Neuronal stem cell (in vitro differentiated cells): ENCODE measurements around the gene FAM25C.
A peak's percentile ranks its signal among the peaks of the same experiment; 100 is the strongest.
"Not testable (repeated sequence)": the region's sequence is repeated elsewhere in the genome, so short reads cannot be mapped to it uniquely, and the experiment has no call there.

Source experiments
- DNase-seq: peaks from one replicate; pipeline ENCODE4 v3.0.0-alpha.2; 2013; ENCODE audit warnings: low spot score
- H2AFZ ChIP-seq: one replicate; pipeline ENCODE4 v1.6.1; 2013; ENCODE audit warnings: mild to moderate bottlenecking, low read length, inconsistent platforms
- H2AK5ac ChIP-seq: 2 replicates; pipeline ENCODE4 v1.6.1; 2013; ENCODE audit warnings: low read depth, mild to moderate bottlenecking, inconsistent platforms, low read length, moderate library complexity, mixed read lengths
- H2BK120ac ChIP-seq: 2 replicates; pipeline ENCODE4 v1.6.1; 2013; ENCODE audit warnings: low read depth, mild to moderate bottlenecking, inconsistent platforms, low read length, moderate library complexity, mixed read lengths
- H2BK12ac ChIP-seq: one replicate; pipeline ENCODE4 v1.6.1; 2013; ENCODE audit warnings: low read length, inconsistent platforms
- H2BK15ac ChIP-seq: 2 replicates; pipeline ENCODE4 v1.6.1; 2013; ENCODE audit warnings: mild to moderate bottlenecking, low read length, inconsistent platforms, mixed read lengths
- H2BK5ac ChIP-seq: one replicate; pipeline ENCODE4 v1.6.1; 2013; ENCODE audit warnings: inconsistent platforms, mild to moderate bottlenecking, low read length, moderate library complexity
- H3K14ac ChIP-seq: one replicate; pipeline ENCODE4 v1.6.1; 2013; ENCODE audit warnings: low read length, inconsistent platforms
- H3K18ac ChIP-seq: 2 replicates; pipeline ENCODE4 v1.6.1; 2013; ENCODE audit warnings: low read length, inconsistent platforms
- H3K23ac ChIP-seq: 2 replicates; pipeline ENCODE4 v1.6.1; 2013; ENCODE audit warnings: low read depth, mild to moderate bottlenecking, mixed read lengths, low read length, inconsistent platforms; ENCODE audit not compliant: poor library complexity
- H3K27ac ChIP-seq: replicated peaks from 3 replicates; pipeline ENCODE4 v1.5.1; 2013; ENCODE audit warnings: low read length, inconsistent platforms
- H3K27me3 ChIP-seq, 3 experiments: 2 replicates each; pipeline ENCODE4 v1.6.1; 2013; ENCODE audit warnings: low read length in 3 of 3, mild to moderate bottlenecking in 2 of 3, inconsistent platforms in 1 of 3, low read depth in 1 of 3, mixed read lengths in 1 of 3, moderate library complexity in 1 of 3; ENCODE audit not compliant: control insufficient read depth in 3 of 3, insufficient read depth in 3 of 3
- H3K36me3 ChIP-seq, 2 donors: replicated peaks in 1 of 2; 2 replicates each; pipeline ENCODE4 v1.6.1; 2013; ENCODE audit warnings: low read length in 2 of 2; ENCODE audit not compliant: control insufficient read depth in 2 of 2, insufficient read depth in 2 of 2
- H3K4ac ChIP-seq: 2 replicates; pipeline ENCODE4 v1.6.1; 2013; ENCODE audit warnings: inconsistent platforms, mild to moderate bottlenecking, low read length, moderate library complexity
- H3K4me1 ChIP-seq, 2 donors: 1 replicate in 1 of 2; 2 replicates in 1 of 2; pipeline ENCODE4 v1.6.1; 2013; ENCODE audit warnings: low read length in 2 of 2, low read depth in 1 of 2; ENCODE audit not compliant: control insufficient read depth in 2 of 2, insufficient read depth in 1 of 2
- H3K4me2 ChIP-seq: one replicate; pipeline ENCODE4 v1.6.1; 2013; ENCODE audit warnings: mild to moderate bottlenecking, low read length, inconsistent platforms; ENCODE audit not compliant: insufficient read depth, poor library complexity, severe bottlenecking
- H3K4me3 ChIP-seq, 2 donors: 2 replicates each; pipeline ENCODE4 v1.5.1; 2013; ENCODE audit warnings: low read length in 2 of 2, mild to moderate bottlenecking in 2 of 2, inconsistent platforms in 1 of 2, moderate library complexity in 1 of 2
- H3K79me1 ChIP-seq: one replicate; pipeline ENCODE4 v1.6.1; 2013; ENCODE audit warnings: low read depth, mild to moderate bottlenecking, inconsistent platforms, low read length, moderate library complexity
- H3K9ac ChIP-seq: one replicate; pipeline ENCODE4 v1.6.1; 2013; ENCODE audit warnings: mild to moderate bottlenecking, low read depth, low read length, inconsistent platforms; ENCODE audit not compliant: poor library complexity
- H3K9me3 ChIP-seq, 2 donors: replicated peaks in 1 of 2; 2 replicates each; pipeline versions ENCODE3 to v1.6.1; 2013; ENCODE audit warnings: low read length in 2 of 2, mild to moderate bottlenecking in 2 of 2, inconsistent platforms in 1 of 2, low read depth in 1 of 2, mixed read lengths in 1 of 2, moderate library complexity in 1 of 2; ENCODE audit not compliant: control insufficient read depth in 2 of 2, insufficient read depth in 1 of 2
- H4K8ac ChIP-seq: one replicate; pipeline ENCODE4 v1.6.1; 2013; ENCODE audit warnings: low read depth, mild to moderate bottlenecking, inconsistent platforms, low read length, moderate library complexity
- H4K91ac ChIP-seq: one replicate; pipeline ENCODE4 v1.6.1; 2013; ENCODE audit warnings: low read length, low read depth, mild to moderate bottlenecking, inconsistent platforms; ENCODE audit not compliant: poor library complexity
- WGBS, 2 donors: extraction: QIAGEN DNeasy Blood & Tissue Kit; methylation state at CpG; one replicate each; pipeline ENCODE4 v1.1.7; 2013; ENCODE audit warnings: missing lambda C conversion rate in 2 of 2, mixed read lengths in 1 of 2; ENCODE audit not compliant: insufficient read length in 2 of 2, insufficient replicate concordance in 1 of 2; ENCODE audit errors: extremely low coverage in 2 of 2; 5-methylcytosine and 5-hydroxymethylcytosine counted together

The FAM25C gene

GRCh38 chr10:47989542-47989950 lies 10.0 kb downstream of the FAM25C start:
- H3K4ac ChIP-seq, H3K79me1 ChIP-seq, H3K9me3 ChIP-seq, H2AFZ ChIP-seq, H4K91ac ChIP-seq, H3K4me2 ChIP-seq, H2BK12ac ChIP-seq, H3K9ac ChIP-seq, DNase-seq, H3K36me3 ChIP-seq, H3K4me1 ChIP-seq, H2BK5ac ChIP-seq, H2BK15ac ChIP-seq, H3K14ac ChIP-seq, H2BK120ac ChIP-seq, H3K23ac ChIP-seq, H2AK5ac ChIP-seq, H3K18ac ChIP-seq, H3K4me3 ChIP-seq, H3K27ac ChIP-seq, H4K8ac ChIP-seq, H3K27me3 ChIP-seq: not testable (repeated sequence)
- no CpG with 5 or more reads among the region's 4 CpGs for WGBS, 2 donors

GRCh38 chr10:47988718-47989541 lies 10.7 kb downstream of the FAM25C start:
- H2BK15ac ChIP-seq, H3K9ac ChIP-seq, DNase-seq, H3K36me3 ChIP-seq, H3K4me3 ChIP-seq, H3K4me2 ChIP-seq, H3K4ac ChIP-seq, H2AK5ac ChIP-seq, H2BK12ac ChIP-seq, H2BK5ac ChIP-seq, H3K27ac ChIP-seq, H3K4me1 ChIP-seq, H4K91ac ChIP-seq, H3K79me1 ChIP-seq, H3K18ac ChIP-seq, H3K14ac ChIP-seq, H2BK120ac ChIP-seq, H2AFZ ChIP-seq, H4K8ac ChIP-seq, H3K9me3 ChIP-seq, H3K23ac ChIP-seq, H3K27me3 ChIP-seq: not testable (repeated sequence)
- WGBS, 2 donors: no CpG with 5 or more reads among the region's 16 CpGs

GRCh38 chr10:47987952-47988351 lies 11.6 kb downstream of the FAM25C start:
- not testable (repeated sequence) for H2BK15ac ChIP-seq, H3K9ac ChIP-seq, H3K27me3 ChIP-seq, H3K4me1 ChIP-seq, H2AK5ac ChIP-seq, H3K14ac ChIP-seq, H3K23ac ChIP-seq, H3K36me3 ChIP-seq, H4K8ac ChIP-seq, H3K79me1 ChIP-seq, H3K9me3 ChIP-seq, H3K18ac ChIP-seq, H4K91ac ChIP-seq, H3K4ac ChIP-seq, H3K4me2 ChIP-seq, H2BK12ac ChIP-seq, H3K27ac ChIP-seq, DNase-seq, H2BK120ac ChIP-seq, H2AFZ ChIP-seq, H2BK5ac ChIP-seq, H3K4me3 ChIP-seq
- no CpG with 5 or more reads among the region's 6 CpGs for WGBS, 2 donors

- not testable (repeated sequence) for H3K23ac ChIP-seq, H2BK12ac ChIP-seq, H3K27me3 ChIP-seq, H3K14ac ChIP-seq, H2AK5ac ChIP-seq, H2BK15ac ChIP-seq, H3K36me3 ChIP-seq, H3K4ac ChIP-seq, H4K91ac ChIP-seq, H3K9me3 ChIP-seq, H2BK5ac ChIP-seq, H3K79me1 ChIP-seq, H4K8ac ChIP-seq, H3K4me3 ChIP-seq, H2BK120ac ChIP-seq, H3K4me1 ChIP-seq, H3K27ac ChIP-seq, H3K9ac ChIP-seq
- peak overlapping the region; percentile 78 for H3K18ac ChIP-seq
- peak overlapping the region; percentile 45 for H2AFZ ChIP-seq
- DNase-seq: peak; percentile 3
- no CpG with 5 or more reads among the region's 49 CpGs for WGBS, 2 donors
- H3K4me2 ChIP-seq: peak overlapping the region; percentile 43
Measured at GRCh38 chr10:47986413-47987230, 13.0 kb downstream of the FAM25C start.
